ENCODE measurements around the gene RSRC2.
"Not testable (repeated sequence)": the region's sequence is repeated elsewhere in the genome, so short reads cannot be mapped to it uniquely, and the experiment has no call there.

RSRC2 gene

DNA sequence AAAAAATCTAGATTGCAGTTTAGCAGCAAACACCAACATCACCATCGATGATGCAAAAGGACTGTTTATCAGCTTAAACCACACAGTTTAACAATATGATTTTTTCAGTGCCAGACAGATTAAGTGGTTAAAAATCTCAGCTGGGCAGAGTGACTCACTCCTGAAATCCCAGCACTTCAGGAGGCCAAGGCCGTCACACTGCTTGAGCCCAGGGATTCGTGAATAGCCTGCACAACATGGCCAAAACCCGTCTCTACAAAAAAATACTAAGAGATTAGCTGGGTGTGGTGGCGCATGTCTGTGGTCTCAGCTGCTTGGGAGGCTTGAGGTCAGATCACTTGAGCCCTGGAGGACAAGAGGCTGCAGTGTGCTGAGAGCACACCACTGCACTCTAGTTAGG, 8.9 kb downstream of the RSRC2 start:
- DNase-seq = no peak

DNA sequence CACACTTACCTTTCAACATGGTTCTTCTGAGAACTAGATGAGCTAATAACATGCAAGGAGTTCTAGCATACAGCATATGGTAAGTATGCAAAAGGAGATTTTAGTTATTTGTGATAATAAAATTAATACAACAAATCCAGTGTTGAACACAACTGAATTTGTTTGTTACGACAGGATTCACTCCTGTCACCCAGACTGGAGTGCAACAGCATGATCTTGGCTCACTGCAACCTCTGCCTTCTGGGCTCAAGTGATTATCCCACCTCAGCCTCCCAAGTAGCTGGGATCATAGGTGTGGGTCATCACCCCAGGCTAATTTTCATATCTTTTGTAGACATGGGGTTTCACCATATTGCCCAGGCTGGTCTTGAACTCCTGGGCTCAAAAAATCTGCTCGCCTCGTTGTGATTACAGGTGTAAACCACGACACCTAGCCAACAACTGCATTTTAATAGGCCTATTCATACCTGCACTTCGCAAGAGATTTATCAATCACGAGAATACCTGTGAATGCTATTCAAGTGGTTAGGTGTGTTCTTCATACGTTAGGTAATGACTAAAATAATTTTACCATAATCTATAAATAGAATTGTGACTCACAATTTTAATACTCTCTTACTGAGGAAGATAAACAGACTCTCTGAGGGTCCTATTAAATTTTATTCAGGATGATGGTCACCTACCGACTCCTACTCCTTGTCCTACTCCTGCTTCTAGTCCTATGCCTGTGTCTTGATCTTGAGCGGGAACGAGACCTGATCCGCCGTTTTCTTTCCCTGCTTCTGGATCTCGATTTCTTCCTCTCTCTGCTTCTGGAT, 10.0 kb downstream of the RSRC2 start:
- DNase-seq = no peak

DNA sequence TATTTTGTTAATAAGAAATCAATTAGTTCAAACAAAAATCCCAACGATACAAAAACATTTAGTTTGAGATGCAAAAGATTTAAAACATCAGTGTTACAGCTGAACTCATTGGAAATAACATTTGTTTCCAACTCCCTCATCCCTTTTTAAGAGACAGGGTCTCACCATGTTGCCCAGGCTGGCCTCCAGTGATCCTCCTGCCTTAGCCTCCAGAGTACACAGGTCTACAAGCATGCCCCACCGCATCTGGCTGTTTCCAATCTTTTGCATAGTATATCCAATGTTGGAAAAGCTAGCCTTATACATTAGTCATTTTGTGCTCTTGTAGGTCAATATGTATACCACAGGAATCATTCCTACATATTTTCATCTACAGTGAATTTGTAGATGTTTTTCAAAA, 11.5 kb downstream of the RSRC2 start:
- DNase-seq = no peak

DNA sequence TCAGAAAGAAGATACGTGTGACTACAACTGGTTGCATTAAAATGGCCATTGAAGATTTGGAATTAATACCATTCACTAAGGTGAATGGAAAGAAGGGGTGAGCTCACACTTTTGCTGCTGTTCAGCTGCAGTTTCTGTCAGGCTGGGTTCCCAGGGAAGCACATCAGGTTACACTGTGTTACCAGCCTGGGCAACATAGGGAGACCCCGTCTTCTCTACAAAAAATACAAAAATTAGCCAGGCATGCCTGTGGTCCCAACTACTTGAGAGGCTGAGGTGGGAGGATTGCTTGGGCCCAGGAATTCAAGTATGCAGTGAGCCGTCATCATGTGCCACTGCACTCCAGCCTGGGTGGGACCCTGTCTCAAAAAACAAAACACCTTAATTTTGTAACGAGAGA, 13.1 kb downstream of the RSRC2 start:
- no peak for DNase-seq

DNA sequence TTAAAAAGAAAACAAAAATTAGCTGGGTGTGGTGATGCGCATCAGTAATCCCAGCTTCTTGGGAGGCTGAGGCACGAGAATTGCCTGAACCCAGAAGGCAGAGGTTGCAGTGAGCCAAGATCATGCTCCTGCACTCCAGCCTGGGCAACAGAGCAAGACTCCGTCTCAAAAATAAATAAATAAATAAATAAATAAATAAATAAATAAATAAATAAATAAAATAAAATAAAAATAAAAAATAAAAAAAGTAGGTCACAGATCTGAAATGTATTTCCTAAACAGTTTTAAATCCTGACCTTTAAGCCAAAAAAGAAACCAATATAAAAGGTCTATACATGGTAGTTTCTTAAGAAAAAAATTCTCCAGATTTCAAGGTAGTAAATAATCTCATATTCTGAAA, 13.7 kb downstream of the RSRC2 start:
- DNase-seq = not testable (repeated sequence)

DNA sequence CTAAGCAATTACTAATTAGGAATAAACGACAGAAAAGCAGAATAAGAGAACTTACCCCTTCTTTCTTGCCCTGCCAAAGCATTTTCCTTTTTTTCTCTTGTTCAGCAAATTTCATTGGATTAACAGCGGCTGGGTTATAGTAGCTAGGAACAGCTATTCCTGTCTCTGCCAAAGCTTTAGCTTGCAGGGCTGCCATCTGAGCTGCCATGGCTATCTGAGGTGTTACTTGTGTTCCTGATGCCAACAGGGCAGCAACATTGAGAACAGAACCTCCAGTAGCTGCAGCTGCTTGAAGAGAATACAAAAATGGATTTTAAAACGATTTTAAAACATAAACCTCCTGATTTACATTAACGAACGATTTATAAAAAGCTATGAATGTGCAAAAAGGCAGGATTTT, 18.6 kb downstream of the RSRC2 start:
- DNase-seq = no peak

DNA sequence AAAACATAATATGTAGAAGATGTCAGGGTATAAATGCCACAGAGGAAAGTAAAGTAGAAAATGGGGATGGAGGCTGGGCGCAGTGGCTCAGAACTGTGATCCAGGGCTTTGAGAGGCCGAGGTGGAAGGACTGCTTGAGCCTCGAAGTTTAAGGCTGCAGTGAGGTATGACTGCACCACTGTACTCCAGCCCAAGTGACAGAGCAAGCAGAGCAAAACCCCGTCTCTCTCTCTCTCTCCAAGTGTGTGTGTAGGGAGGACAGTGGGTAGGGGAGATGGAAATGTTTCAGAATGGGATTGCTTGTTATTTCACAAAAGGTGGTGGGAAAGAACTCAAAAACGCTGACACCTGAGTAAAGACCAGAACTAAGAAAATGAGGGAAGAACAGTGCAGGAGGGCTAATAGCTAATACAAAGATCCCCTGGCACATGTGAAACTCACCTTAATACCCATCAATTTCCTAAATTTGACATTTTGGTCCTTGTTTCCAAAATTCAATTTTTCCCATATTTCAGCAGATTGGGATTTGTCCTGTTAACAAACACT, 20.3 kb downstream of the RSRC2 start:
- no peak for DNase-seq

DNA sequence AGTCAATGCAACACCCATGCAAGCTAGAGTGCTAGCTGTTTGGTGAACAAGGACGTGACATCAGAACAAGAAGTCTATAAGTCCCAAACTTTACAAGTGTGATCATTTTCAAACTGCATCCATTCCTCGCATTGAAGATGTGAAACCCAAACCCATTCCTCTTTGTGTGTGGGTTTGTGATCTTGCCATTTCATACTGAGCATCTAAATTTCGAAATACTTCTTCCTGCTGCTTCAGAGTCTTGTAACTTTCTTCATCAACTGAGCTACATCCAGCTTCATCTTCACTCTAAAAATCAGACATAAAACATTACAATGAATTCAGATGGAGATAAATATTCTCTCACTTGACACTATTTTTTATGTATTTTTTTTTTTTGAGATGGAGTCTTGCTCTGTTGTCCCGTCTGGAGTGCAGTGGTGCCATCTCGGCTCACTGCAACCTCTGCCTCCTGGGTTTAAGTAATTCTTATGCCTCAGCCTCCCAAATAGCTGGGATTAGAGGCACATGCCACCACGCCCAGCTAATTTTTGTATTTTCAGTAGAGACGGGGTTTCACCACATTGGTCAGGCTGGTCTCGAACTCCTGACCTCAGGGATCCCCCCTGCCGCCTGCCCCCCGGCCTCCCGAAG, 21.2 kb downstream of the RSRC2 start:
- DNase-seq = no peak

DNA sequence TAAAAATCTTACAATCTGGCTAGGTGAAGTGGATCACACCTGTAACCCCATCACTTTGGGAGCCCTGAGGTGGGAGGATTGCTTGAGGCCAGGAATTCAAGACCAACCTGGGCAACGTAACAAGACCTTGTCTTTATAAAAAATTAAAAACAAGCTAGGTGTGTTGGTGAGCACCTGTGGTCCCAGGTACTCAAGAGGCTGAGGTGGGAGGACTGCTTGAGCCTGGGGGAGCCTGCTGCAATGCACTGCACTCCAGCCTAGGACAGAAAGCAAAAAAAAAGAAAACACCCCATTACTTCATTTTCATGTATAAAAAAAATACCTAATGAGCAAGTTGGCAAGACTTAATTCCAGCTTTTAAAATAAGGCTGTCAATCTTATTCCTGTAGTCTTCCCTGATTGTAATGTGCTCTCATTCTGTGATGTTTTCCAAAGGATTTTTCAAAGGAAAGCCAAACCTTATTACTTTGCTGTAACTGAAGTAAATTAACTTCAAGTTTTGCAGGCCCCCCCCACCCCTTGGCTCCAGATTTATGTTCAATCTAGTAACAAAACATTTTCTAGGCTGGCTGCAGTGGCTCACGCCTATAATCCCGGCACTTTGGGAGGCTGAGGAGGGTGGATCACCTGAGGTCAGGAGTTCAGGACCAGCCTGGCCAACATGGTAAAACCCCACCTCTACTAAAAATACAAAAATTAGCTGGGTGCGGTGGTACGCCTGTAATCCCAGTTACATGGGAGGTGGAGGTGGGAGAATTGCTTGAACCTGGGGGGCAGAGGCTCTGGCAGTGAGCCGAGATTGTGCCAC, 22.7 kb downstream of the RSRC2 start:
- no peak for DNase-seq

DNA sequence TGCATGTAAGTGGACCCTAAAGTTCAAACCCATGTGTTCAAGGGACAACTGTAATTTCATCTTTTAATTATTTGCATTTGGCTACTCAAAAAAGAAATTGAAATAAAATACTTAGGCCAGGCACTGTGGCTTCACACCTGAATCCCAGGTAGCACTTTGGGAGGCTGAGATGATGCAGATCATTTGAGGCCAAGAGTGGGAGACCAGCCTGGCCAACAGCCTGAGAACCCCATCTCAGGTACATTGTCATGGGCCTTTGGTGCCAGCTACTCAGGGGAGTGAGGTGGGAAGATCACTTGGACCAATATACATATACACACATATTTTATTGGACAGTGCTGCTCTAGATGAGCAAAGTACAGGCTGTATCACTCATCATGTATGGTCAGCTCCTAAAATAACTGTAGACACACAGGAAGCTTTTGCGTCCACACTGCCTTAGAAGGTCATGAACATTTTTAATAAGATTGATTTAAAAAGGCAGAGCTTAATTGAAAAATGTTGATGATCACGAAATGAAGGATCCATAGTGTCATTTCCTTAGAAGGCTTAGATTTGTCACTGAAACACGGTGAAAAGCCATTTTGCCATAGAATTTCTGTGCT, 23.5 kb downstream of the RSRC2 start:
- no peak for DNase-seq

DNA sequence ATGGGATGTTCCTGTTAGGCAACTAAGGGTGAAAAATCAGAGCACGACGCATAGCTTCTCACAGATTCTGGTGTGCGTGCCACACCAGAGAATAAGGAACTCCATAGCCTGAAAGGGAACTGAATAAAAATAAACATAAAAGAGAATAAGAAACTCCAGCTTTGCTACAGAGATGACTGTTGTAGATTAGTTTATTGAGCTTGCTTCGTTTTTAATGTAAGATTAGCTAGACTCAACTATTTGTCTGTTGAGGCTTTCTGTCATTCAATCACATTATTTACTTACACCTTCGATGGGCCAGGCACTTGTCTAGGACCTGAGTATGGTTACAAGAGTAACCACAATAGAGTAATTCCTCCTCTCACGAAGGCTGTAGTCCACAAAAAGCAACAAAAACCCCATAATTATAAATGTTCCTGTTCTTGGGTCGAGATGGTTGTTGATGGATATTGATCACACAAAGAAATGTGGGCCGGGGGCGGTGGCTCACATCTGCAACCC, 25.2 kb downstream of the RSRC2 start:
- no peak for DNase-seq

DNA sequence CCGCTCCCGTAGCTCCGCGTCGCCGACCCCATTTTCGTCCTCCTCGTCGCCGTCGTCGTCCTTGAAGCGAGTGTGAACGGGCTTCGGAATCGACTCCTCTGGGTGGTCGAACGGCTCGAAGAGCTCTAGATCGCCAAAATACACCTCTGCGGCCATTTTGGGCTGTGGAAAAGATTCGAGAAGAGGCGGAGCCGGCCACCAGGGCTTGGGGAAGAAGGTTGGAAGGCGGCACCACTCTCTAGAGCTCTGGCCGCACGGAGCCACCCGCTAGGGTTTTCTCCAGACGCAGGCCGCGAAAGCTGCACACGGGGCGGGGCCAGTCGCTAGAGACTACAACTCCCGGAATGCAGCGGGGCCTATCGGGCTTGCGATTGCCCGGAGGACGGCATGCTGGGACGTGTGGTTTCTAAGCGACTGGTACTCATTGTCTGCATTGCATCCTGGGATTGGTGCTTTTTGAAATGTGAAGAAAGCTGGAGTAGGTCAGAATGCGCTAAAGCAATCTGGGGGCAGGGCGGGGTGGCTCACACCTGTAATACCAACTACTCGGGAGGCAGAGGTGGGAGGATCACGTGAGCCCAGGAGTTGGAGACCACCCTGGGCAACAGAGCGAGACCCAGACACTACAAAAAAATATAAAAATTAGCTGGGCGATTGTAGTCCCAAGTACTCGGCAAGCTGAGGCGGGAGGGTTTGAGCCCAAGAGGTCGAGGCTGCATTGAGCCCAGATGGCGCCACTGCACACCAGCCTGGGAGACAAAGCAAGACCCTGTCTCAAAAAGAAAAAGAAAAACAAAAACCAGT, 25.8 kb downstream of the RSRC2 start, which contains the start of gene ZCCHC8:
Gene ZCCHC8 (minus strand): TSS at position 248 of the 804 bp plus-strand sequence. CDS start 92 bp downstream, at position 156.
- DNase-seq = peak; percentile 90 to 95 (median 92)

DNA sequence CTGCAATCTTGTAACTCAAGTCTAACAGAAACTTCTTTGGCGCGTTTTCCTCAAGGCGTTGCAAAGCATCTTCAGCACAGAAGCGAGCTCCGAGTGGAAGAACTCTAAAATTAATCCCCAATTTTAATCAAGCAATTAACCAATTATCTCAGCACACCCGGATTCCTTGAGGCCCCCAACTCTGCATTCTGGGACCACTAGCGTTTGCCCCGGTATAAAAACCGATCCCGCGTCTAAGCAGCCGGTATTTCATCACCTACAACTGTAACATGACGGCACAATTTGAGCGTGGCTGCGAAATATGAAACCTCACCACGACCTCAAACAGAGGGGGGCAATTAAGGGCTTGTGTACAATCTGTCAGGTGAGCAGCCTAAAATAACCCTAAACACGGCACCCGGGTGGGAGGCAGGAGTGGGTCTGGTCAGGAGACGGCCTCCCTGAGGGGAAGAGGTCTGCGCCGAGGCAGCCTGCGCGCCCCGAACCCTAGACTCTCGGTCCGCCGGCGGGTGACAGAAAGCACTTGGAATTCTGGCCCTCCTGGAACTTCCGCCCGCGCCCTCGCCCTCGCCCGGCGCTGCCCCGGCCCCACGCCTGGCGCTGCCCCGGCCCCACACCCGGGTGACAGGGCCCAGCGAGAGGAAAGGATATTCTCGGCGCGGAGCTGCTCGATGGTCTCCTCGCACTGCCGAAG, 26.6 kb downstream of the RSRC2 start:
- peak in 5 of 6 experiments; percentile 28 to 66 (median 41) for DNase-seq

DNA sequence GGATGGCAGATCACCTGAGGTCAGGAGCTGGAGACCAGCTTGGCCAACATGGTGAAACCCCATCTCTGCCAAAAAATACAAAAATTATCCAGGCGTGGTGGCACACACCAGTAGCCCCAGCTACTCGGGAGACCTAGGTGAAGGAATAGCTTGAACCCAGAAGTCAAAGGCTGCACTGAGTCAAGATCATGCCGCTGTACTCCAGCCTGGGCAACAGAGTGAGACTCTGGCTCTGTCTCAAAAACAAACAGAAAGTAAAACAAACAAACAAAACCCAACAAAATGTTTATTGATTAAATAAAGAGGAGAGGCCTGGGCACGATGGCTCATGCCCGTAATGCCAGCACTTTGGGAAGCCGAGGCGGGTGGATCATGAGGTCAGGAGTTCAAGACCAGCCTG, 31.5 kb downstream of the RSRC2 start:
- no peak for DNase-seq

DNA sequence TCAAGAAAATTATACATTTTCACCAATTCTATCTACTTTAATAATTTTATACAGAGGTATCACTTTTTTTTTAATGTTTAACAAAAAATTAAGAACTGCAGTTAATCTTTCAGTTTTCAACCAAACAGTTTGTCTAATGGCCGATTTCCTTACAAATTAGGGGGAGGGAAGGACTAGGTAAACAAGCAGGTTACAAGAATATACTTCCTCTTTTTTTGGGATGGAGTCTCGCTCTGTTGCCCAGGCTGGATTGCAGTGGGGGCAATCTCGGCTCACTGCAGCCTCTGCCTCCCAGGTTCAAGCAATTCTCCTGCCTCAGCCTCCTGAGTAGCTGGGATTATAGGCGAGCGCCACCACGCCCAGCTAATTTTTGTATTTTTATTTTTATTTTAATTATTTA, 33.5 kb downstream of the RSRC2 start:
- DNase-seq = not testable (repeated sequence)

DNA sequence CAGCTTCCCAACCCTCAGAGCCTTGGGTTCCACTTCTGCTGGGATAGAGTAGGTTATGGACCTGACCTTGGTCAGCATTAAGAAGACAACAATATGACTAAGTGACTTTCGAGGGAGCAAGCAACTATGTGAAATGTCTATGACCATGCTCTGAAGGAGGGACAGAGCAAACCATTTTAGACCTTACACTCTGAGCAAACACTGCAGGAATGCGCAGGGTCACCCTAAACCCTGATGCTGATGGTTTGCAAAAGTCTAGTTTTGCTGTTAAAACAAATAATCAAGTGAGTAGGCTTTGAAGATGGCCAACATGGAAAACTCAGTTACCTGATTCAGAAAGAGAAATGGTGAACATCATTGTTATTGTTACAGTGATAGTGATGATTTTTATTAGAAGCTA, 34.7 kb downstream of the RSRC2 start:
- no peak for DNase-seq

DNA sequence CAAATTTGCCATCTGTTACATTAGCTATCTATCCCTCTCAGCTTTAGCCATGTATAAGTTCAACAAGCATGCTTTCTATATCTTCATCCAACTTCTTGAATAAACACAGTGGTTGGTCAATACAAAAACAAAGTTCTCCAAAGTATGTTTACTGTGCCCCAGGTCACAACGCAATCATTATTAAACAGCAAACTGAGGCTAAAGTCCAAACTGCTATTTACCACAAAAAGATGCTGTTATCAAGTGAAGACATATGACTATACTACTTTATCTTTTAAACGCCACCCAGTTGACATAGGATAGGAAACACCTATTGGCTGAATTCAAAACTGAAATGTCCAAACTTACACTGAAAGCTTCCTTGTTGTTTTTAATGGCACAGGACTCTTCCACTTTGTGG, 37.7 kb downstream of the RSRC2 start:
- DNase-seq = no peak

DNA sequence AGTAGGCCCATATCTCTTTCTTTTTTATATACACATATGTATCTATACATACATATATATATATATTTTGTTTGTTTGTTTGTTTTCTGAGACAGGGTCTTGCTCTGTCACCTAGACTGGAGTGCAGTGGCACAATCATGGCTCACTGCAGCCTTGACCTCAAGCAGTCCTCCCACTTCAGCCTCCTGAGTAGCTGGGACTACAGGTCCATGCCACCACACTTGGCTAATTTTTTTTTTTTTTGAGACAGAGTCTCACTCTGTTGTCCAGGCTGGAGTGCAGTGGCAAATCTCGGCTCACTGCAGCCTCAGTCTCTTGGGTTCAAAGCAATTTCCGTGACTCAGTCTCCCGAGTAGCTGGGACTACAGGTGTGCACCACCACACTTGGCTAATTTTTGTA, 38.9 kb downstream of the RSRC2 start:
- not testable (repeated sequence) for DNase-seq

DNA sequence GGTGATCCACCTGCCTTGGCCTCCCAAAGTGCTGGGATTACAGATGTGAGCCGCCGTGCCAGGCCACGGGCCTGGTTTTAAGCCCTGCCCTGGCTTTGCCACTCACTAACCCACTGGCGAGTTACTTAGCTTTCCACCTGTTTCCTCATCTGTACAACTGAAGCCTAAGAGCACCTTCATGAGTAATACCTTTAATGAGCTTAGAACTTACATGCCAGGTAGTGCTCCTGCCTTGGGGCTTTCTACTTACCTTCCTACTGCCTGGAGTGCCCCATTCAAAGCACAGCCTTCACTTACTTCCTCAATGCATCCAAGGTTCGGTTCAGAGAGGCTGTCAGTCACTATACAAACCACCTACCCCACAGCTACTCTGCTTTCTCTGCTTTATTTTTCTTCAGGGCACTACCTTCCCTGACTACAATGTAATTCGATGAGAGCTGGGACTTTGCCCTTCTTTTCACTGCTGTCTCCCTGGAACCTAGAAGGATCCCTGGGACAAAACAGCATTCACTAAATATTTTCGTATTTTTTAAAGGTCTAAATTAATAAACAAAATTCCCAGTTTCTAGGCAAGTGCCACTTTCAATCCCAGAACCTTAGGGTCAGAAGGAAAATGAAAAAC, 39.8 kb downstream of the RSRC2 start:
- DNase-seq = no peak

DNA sequence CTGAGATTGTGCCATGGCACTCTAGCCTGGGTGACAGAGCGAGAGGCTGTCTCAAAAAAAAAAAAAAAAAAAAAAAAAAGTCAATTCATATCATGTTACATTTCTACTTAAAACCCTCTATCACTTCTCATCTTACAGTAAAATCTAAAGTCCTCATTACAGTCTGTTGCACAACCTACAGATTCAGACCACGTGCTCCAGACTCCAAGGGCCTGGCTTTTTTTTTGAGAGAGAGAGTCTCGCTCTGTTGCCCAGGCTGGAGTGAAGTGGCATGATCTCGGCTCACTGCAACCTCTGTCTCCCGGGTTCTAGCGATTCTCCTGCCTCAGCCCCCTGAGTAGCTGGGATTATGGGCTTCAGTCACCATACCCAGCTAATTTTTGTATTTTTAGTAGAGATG, 40.4 kb downstream of the RSRC2 start:
- DNase-seq = not testable (repeated sequence)

DNA sequence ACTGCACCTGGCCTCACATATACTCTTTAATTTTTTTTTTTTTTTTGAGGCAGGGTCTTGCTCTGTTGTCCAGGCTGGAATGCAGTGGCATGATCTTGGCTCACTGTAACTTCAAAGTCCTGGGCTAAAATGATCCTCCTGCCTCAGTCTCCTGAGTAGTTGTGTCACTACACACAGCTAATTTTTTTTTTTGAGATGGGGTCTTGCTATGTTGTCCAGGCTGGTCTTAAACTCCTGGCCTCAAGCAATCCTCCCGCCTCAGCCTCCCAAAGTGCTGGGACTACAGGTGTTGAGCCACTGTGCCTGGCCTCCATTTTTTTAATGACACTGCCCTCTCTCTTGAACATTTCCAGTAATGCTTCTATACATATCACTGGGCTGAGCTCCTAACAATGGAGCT, 42.4 kb downstream of the RSRC2 start:
- DNase-seq = not testable (repeated sequence)
